Chondrocyte (in vitro differentiated cells): Measurements from ENCODE around the gene PLEKHG4B. TPM values are rescaled to one million over a fixed set of nuclear protein-coding genes. Genes with fewer than 3 reads are reported as not detected.
"Not testable (repeated sequence)": the region's sequence is repeated elsewhere in the genome, so short reads cannot be mapped to it uniquely, and the experiment has no call there.

ENCODE experiments used
- DNase-seq: peaks from one replicate; pipeline ENCODE4 v3.0.0; 2021; ENCODE audit warnings: mixed read lengths, low spot score
- H3K27ac Mint-ChIP-seq: one replicate; pipeline ENCODE4 v1.8.0; 2021; ENCODE audit warnings: mild to moderate bottlenecking, moderate library complexity, mixed read lengths; ENCODE audit not compliant: unreplicated experiment
- H3K27me3 Mint-ChIP-seq: 2 replicates; pipeline ENCODE4 v1.8.0; 2021; ENCODE audit warnings: low read depth, mixed read lengths
- H3K36me3 Mint-ChIP-seq: 2 replicates; pipeline ENCODE4 v1.8.0; 2021; ENCODE audit warnings: low read depth, mixed read lengths
- H3K4me1 Mint-ChIP-seq: 2 replicates; pipeline ENCODE4 v1.8.0; 2021; ENCODE audit warnings: low read depth, mild to moderate bottlenecking, mixed read lengths
- H3K4me3 Mint-ChIP-seq: one replicate; pipeline ENCODE4 v1.8.0; 2021; ENCODE audit warnings: mild to moderate bottlenecking, moderate library complexity, mixed read lengths; ENCODE audit not compliant: unreplicated experiment
- H3K9me3 Mint-ChIP-seq: 2 replicates; pipeline ENCODE4 v1.8.0; 2021; ENCODE audit warnings: low read depth, mixed read lengths
- long read RNA-seq: library from polyadenylated mRNA; stranded (forward); transcript quantifications from one replicate; pipeline ENCODE4 v2.0.0, GENCODE V29; 2021
- total RNA-seq: library from RNA; stranded (reverse); gene quantifications from 3 replicates; pipeline ENCODE4 v1.2.1, GENCODE V29; 2021
- TF ChIP-seq, protein P1 (sequence below): fragments of 200-600 bp; sonication (generic); IDR thresholded peaks from 2 replicates; pipeline ENCODE4 v1.5.0; 2021; ENCODE audit warnings: antibody characterized with exemption, mild to moderate bottlenecking, moderate library complexity

Gene PLEKHG4B, protein sequence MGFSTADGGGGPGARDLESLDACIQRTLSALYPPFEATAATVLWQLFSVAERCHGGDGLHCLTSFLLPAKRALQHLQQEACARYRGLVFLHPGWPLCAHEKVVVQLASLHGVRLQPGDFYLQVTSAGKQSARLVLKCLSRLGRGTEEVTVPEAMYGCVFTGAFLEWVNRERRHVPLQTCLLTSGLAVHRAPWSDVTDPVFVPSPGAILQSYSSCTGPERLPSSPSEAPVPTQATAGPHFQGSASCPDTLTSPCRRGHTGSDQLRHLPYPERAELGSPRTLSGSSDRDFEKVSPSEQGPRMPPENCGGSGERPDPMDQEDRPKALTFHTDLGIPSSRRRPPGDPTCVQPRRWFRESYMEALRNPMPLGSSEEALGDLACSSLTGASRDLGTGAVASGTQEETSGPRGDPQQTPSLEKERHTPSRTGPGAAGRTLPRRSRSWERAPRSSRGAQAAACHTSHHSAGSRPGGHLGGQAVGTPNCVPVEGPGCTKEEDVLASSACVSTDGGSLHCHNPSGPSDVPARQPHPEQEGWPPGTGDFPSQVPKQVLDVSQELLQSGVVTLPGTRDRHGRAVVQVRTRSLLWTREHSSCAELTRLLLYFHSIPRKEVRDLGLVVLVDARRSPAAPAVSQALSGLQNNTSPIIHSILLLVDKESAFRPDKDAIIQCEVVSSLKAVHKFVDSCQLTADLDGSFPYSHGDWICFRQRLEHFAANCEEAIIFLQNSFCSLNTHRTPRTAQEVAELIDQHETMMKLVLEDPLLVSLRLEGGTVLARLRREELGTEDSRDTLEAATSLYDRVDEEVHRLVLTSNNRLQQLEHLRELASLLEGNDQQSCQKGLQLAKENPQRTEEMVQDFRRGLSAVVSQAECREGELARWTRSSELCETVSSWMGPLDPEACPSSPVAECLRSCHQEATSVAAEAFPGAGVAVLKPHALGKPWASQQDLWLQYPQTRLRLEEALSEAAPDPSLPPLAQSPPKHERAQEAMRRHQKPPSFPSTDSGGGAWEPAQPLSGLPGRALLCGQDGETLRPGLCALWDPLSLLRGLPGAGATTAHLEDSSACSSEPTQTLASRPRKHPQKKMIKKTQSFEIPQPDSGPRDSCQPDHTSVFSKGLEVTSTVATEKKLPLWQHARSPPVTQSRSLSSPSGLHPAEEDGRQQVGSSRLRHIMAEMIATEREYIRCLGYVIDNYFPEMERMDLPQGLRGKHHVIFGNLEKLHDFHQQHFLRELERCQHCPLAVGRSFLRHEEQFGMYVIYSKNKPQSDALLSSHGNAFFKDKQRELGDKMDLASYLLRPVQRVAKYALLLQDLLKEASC (N-terminal part only)
- total RNA-seq: 1.4 to 10.2 TPM (median 2.0 TPM) in 3 replicates
- long read RNA-seq, partial matches to known transcripts: 1 of 2 reads
- long read RNA-seq, other reads (novel, unspliced or antisense): 1 of 2 reads

DNA sequence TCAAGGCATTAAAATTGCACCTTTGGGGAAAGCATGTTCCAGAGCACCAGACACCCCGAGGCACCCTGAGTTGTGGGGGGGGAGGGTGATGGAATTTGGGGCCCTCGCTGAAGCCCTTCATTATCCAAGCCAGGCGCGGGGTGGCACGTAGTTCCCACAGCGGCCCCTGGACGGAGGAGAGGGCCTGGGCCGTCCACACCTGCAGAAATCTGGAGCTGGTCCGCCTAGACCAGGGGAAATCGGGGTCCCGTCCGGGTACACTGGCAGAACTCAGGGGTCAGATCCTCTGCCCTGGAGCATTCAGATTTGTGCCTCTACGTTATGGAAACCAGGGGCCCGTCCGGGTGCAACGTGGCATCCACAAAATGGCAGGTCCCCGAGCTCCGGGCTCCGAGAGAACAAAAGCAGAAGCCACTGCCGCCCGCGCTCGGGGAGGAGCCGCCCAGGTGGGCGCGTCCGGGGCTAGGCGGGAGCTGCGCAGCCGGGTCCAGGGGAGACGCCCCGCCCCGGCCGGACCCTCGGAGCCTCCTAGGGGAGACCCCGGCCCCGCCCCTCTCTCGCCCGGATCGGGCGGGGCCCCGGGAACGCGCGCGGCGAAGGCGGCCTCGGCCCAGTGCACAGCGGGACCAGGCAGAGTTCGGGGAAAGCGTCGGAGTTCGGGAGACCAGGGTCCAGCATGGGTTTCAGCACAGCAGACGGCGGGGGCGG lies at the start of gene PLEKHG4B:
Gene PLEKHG4B (plus strand): TSS at position 613 of the 708 bp plus-strand sequence. CDS start 64 bp downstream, at position 677.
- TF ChIP-seq, protein P1, sequence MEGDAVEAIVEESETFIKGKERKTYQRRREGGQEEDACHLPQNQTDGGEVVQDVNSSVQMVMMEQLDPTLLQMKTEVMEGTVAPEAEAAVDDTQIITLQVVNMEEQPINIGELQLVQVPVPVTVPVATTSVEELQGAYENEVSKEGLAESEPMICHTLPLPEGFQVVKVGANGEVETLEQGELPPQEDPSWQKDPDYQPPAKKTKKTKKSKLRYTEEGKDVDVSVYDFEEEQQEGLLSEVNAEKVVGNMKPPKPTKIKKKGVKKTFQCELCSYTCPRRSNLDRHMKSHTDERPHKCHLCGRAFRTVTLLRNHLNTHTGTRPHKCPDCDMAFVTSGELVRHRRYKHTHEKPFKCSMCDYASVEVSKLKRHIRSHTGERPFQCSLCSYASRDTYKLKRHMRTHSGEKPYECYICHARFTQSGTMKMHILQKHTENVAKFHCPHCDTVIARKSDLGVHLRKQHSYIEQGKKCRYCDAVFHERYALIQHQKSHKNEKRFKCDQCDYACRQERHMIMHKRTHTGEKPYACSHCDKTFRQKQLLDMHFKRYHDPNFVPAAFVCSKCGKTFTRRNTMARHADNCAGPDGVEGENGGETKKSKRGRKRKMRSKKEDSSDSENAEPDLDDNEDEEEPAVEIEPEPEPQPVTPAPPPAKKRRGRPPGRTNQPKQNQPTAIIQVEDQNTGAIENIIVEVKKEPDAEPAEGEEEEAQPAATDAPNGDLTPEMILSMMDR: no peak
- peaks cover 65% of the 10 kb centered on the region for H3K27me3 Mint-ChIP-seq
- DNase-seq: no peak

DNA sequence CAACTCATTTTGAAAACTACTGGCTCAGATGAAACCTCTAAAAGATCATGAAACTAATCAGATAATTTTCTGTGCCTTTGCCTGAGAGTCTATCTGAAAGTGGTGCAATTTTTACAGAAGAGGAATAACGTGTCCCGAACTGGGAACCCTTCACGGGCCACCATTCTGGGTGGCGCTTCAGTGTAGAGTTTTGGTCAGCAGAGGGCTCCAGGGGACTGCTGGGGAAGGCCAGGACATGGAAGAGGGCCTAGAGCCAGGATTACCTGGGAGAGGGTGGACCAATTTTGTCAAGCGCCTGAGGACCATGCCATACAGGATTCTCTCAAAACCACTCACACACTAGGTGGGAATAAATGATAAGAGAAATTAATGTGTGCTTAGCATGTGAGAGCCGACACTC lies 49.7 kb upstream of the PLEKHG4B start:
- H3K9me3 Mint-ChIP-seq: no peaks in the 10 kb centered on the region
- H3K4me3 Mint-ChIP-seq: no peak overlapping the region
- no peaks in the 10 kb centered on the region for H3K36me3 Mint-ChIP-seq
- peaks cover 63% of the 10 kb centered on the region for H3K27me3 Mint-ChIP-seq
- H3K27ac Mint-ChIP-seq: no peak overlapping the region
- DNase-seq: no peak
- H3K4me1 Mint-ChIP-seq: no peaks in the 10 kb centered on the region
- TF ChIP-seq, protein P1: peak; percentile 82

More for the DNA sequence above, at the start of gene PLEKHG4B:
- Mint-ChIP-seq H3K27ac (no peak within 1 kb of the TSS), H3K4me1 (peaks cover 18% of the 10 kb centered on the region), H3K4me3 (peak within 1 kb of the TSS; percentile 59), H3K36me3 (peaks cover 3% of the 10 kb centered on the region), H3K9me3 (peaks cover 9% of the 10 kb centered on the region)

DNA sequence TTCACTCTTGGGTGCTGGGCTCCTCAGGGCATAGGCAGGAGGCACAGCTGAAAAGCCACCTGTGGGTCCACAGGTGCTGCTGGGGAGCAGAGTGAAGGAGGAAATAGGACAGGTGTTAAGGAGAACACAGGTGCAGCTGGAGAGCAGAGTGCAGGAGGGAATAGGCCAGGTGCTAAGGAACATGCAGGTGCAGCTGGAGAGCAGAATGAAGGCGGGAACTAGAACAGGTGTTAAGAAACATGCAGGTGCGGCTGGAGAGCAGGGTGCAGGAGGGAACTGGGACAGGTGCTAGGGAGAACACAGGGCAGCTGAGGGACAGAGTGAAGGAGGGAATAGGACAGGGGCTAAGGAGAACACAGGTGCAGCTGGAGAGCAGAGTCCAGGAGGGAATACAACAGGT lies 43.8 kb upstream of the PLEKHG4B start:
- Mint-ChIP-seq H3K27me3 (peaks cover 48% of the 10 kb centered on the region), H3K4me1 (peaks cover 4% of the 10 kb centered on the region), H3K36me3 (no peaks in the 10 kb centered on the region), H3K9me3 (no peaks in the 10 kb centered on the region), H3K4me3 (no peak overlapping the region), H3K27ac (no peak overlapping the region)
- TF ChIP-seq, protein P1: no peak
- DNase-seq: no peak

DNA sequence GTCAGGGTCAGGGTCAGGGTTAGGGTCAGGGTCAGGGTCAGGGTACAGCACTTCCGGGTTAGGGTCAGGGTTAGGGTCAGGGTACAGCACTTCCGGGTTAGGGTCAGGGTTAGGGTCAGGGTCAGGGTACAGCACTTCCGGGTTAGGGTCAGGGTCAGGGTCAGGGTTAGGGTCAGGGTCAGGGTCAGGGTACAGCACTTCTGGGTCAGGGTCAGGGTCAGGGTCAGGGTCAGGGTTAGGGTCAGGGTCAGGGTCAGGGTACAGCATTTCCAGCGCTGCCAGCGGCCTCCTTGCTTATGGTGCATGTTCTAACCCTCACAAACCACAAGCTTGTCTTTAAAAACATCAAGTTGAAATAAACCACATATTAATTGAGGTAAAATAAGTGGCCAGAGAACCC lies 42.4 kb upstream of the PLEKHG4B start:
- not testable (repeated sequence) for H3K4me3 Mint-ChIP-seq, H3K4me1 Mint-ChIP-seq, H3K36me3 Mint-ChIP-seq, H3K27ac Mint-ChIP-seq, H3K9me3 Mint-ChIP-seq, DNase-seq
- H3K27me3 Mint-ChIP-seq: peaks cover 42% of the 10 kb centered on the region

DNA sequence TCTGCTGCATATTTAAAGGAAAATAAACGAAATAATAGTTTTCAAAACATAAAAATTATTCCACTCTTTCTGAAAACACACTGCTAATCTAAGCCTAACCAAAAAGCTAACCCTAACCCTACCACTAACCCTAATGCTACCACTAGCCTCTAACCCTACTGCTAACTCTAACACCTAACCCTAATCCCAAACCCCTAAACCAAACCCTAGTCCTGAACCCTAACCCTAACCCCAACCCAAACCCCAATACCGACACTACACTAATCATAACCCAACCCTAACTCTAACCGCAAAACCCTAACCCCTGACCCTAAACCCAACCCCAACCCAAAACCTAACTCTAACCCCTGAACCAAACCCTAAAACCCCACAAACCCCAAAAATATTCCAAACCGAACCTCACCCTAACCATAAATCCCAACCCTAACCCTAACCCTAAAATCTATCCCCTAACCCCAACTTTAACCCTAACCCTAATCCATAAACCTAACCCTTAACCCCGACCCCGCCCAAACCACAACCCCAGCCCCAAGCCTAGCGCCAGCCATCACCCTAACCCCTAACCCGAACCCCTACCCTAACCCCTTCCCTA lies 41.9 kb upstream of the PLEKHG4B start:
- Mint-ChIP-seq H3K27ac (no peak overlapping the region), H3K27me3 (peaks cover 46% of the 10 kb centered on the region), H3K4me1 (peaks cover 4% of the 10 kb centered on the region), H3K9me3 (no peaks in the 10 kb centered on the region), H3K36me3 (no peaks in the 10 kb centered on the region), H3K4me3 (no peak overlapping the region)
- no peak for DNase-seq
- TF ChIP-seq, protein P1: no peak
